HG03575 (cell line): ENCODE measurements around the gene TMEM107.
A peak's percentile ranks its signal among the peaks of the same experiment; 100 is the strongest.

Experiments used
- ATAC-seq: cut with Tn5 transposase; IDR thresholded peaks from one replicate; pipeline ENCODE4 v1.9.1; 2021; ENCODE audit not compliant: unreplicated experiment, insufficient number of reproducible peaks, low FRiP score; ENCODE audit errors: extremely low read depth

Gene TMEM107

DNA sequence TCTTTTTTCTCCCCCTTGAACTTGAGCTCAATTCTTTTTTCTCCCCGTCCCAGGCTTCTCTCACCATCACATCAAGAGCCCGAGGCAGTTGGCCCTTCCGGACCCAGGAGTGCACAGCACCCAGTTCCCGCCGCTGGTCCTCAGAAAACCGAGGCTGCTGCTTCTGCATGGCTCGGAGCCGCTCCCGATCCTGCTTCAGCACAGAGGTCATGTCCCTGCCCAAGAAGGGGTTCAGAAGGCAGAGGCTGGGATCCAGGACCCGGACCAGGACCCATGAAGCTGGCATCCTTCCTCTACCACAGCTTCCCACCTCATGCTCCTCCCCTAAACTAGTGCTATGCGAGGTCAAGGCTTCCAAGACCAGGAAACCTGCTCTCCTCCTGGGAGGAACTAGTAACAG, 34.4 kb downstream of the TMEM107 start:
- ATAC-seq, result no peak

DNA sequence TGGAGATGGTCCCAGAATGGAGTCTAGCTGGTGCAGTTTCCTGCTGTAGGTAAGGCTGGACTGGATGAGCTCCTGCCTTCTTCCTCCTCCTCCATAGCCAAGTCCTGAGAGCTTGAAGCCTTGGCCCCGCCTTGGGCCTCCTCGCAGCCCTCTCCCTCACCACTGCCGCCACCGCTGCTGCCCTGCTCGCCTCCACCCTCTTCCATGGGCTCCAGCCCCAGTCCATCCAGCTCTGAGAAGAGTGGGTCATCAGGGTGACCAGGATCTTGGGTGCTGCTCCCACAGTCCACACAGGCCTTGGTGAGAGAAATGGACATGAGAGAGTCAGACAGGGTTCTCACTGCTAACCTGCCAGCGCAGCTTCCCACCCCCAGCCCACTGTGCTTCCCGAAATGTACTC, 35.1 kb downstream of the TMEM107 start:
- ATAC-seq, result no peak

DNA sequence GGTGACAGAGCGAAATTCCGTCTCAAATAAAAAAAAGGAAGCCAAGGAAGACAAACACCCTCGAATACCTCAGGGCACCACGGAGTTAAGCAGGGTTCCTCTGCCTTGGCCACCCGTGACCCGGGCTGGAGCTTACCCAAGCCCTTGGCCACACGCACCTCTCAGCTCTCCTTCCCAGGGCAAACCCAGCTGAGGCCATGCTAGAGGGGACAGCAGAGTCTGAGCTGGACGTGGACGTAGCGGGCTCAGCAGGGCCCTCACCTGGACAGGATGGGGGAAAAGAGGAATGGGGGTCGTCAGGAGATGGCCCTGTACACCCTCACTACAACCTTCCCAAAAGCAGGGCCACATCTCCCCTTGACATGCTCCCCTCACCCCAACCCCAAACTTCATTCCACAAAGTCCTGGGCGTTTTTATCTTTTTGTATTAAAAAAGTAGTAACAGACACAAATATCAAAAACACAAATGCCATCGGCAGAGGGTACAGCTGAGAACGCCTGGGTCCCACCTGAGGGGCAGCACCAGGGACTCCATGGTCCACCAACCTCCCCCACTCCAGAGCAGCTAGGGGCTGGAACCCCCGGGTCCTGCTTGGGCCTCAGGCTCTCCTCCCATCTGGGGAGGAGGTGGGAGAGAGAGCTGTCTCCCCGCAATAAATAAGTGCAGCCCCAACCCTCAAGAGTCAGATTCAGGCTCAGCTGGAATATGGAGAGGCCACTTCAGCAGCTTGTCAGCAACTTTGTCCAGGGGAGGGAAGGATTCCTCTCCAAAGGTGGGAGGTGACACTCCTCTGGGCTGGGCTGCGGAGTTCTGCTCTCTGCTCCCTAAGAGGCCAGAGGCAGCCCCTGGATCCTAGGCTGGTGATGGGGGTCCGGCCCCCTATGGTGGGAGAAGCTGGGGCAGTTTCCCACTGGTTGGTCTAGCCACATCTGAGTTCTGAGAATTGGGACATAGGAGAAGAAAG, 35.8 kb downstream of the TMEM107 start:
- no peak for ATAC-seq

DNA sequence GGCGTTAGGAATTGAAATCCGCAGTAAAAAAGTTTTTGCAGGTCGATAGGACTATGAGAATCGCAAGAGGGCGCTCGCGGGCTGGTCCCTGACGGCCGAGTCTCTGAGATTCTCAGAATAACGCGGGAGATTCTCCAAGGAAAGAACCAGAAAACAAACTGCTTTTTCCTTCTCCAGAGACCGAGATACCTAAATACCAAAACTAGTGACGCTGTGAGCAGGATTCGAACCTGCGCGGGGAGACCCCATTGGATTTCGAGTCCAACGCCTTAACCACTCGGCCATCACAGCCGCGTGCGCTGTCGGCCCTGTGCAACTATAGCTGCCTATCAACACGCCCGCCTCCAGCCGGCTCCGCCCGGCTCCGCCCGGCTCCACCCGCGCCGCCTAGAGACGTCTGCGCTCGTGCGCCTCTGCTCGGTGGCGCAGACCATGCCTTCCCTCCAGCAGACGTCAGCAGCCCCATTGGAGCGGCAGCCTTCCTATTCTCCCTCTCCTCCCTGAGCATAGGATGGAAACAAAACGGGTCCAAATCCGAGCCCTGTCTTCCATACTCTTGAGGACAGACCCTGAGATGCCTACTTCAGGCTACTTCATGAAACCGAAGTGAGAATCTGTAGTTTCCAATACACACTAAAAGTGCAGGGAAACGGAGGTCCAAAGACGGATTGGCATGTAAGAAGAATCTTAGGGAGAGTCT, 37.4 kb downstream of the TMEM107 start:
- peak; percentile 30 for ATAC-seq

DNA sequence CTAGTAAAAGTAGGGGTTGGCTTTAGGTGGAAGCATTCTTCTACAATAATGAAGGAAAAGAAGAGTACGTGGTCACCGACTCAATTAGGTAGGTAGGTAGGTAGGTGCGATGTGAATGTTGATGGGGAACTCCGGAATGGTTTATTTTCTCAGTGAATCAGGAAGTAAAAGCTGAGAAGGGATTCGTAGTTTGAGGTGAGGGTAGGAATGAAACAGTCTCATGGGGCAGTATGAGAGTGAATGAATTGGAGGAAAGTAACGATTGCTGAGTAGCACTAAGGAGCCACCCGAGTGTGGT, 37.9 kb downstream of the TMEM107 start:
- no peak for ATAC-seq

DNA sequence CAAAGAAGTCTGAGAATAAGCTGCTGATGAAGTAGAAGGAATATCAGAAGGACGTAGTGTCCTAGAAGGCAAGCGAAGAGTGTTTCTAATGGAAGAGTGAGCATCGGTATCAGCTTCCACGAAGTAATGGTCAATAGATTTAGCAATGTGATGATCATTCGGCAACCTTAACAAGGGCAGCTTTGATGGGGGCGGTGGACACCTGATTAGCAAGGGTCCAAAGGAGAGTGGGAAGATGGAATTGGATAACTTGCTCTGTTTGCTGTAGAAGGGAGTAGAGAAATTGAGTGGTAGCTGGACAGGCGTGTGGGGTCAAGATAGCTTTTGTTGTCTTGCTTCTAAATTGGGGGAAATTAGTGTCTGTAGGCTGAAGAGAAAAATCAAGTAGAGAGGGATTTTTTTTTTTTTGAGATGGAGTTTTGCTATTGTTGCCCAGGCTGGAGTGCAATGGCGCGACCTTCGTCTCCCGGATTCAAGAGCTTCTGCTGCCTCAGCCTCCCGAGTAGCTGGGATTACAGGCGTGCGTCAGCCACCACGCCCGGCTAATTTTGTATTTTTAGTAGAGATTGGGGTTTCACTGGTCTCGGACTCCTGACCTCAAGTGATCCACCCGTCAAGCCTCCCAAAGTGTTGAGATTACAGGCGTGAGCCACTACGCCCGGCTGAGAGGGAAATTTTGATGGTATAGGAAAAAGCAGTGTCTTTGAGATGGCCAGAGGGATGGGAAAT, 38.4 kb downstream of the TMEM107 start:
- no peak for ATAC-seq

DNA sequence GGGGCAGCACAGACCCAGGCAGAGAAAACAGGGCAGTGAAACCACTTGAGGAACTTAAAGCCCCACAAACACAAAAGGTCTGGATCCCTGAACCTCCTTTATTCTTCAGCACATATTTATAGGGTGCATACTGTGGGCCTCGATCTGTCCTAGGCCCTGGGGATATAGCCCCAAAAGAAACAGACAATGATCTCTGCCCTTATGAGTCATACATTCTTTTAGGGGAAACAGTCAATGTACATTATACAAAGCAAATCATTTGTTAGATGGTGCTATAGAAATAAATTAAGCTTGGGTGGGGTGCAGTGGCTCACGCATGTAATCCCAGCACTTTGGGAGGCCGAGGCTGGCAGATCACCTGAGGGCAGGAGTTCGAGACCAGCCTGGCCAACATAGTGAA, 42.2 kb downstream of the TMEM107 start:
- ATAC-seq, result no peak

DNA sequence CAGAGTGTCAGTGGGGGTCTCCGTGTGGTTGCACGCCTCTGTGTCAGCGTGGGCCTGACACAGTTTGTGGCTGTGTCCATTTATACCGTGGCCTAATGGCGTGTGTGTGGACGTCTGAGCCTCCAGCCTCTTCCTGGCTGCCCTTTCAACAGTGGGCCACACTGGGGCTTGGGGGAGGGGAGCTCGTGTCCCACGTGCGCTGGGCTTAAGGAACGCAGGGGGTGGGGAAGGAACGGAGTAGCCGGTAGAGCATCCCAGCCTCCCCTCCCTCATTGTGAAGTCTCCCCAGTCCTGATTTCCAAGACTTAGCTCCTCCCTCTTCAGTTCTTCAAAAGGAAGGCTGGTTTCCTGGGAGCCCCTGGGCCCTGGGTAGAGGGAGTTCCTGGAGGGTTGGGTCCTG, 42.8 kb downstream of the TMEM107 start:
- ATAC-seq, result no peak

DNA sequence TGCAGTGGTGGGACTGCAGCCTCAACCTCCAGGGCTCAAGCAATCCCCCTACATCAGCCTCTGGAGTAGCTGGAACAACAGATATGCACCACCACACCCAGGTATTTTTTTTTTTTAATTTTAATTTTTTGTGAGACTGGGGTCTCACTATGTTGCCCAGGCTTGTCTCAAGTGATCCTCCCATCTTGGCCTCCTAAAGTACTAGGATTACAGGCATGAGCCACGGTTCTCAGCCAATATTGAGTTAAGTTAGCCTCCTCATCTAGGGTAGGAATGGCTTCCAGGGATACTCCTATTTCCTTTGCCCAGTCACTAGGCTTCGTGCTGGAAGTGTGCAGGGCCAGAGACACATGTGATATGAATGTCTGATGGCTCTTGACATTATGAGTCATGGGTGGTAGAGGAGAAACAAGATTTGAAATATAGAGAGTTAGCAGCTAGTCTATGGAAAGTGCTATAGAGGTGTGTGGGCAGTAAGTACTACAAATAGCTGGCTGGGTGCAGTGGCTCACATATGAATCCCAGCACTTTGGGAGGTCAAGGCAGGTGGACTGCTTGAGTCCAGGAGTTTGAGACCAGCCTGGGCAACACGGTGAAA, 44.2 kb downstream of the TMEM107 start:
- no peak for ATAC-seq

DNA sequence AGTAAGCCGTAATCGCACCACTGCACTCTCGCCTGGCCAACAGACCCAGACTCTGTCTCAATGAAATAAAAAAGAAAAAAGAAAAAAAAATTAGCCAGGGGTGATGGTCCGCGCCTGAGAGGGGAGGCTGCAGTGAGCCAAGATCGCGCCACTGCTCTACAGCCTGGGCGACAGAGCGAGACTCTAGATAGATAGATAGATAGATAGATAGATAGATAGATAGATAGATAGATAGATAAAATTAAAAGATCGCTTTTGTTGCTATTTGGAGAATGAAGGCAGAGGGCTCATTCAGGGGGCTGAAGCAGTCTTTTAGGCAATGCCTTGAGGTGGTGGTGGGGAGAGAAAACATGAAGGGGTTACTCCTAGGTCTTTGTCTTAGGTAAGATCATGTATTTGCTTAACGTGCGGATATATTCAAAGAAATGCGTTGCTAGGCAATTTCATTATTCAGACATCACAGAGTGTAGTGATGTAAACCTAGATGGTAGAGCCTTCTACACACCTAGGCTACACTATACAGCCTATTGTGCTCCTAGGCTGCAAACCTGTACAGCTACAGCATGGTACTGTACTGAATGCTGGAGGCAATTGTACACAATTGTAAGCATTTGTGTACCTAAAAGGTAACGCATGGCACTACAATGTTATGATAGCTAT, 47.9 kb downstream of the TMEM107 start:
- no peak for ATAC-seq

DNA sequence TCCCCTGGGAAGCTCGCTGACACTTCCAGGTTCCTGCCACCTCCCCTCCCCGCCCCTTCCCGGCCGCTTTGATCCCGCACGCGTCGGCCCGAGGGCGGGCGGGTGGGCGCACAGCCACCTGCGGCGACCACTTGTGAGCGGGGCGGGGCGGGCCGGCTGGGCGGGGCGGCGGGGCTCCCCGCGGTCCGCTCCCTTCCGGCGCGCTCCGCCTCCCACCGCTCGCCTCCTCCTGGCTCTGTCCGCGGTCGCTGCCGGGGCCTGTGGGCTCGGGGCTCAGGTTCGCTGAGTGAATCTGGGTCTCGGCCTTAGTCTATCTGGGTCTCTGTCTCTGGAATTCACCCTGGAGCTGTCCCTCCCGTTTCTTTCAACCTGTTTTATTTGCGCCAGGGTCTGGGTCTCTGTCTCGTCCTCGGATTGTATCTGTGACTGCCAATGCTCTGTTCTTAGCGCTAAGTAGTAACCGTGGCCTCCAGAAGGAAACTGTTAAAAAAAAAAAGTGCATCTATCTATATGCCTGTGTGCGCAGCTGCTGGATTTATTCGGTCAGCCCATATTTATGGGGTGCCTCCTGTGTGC, 49.6 kb downstream of the TMEM107 start:
- no peak for ATAC-seq

DNA sequence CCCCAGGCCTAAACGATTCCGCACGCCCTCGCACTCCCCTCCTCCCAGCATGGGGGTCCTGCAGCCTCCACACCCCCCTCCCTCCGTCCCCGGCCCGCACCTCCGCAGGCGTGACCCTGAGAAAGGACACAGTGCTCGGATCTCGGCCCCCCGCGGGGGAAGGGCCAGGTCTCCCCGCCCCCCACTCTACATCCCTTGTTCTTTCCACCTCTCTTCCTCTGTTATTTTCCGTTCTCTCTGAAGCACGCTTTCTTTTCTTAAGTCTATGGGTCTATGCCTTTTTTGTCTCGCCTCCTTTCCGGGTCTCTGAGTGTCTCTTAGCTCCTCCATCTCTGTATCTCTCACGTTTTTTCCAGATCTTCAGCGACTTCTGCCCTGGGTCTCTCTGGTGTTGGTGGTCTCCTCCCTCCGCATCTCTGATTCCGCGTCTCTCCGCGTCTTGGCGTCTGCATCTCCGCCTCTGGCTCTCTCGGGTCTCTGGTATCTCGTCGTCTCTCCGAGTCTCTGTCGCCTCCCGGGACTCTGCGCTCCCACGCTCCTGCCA, 50.2 kb downstream of the TMEM107 start:
- no peak for ATAC-seq

DNA sequence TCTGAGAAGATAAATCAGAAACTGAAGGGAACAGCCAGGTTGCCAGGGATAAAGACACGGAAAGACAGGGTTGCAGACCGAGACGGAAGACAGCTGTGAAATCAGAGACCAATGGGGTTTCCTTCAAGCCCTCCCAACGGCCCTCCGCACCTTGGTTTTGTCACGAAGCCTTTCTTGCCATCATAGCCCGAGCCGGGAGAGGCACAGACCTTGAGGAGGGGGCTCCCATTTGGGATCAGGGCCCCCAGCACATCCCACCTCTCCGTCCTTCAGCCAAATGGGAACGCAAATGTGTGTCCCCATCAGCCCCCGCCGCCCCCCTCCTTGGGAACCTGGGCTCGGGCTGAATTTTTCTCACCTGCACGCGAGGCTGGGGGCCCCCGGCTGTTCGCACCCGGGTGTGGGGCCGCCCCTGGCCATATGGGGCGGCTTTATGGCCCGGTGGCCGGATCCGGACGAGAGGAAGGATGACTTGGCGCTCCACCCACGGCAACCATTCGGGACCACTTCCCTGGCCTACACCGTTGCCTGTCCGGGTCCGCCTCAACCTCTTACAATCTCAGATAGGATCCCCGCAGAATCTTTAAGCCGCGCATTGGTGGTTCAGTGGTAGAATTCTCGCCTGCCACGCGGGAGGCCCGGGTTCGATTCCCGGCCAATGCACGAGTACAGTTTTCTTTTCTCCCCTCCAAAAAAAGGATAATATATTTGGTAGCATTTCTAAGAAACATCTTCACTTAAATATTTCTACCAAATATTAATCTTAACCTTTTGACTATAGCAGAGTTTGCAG, 50.8 kb downstream of the TMEM107 start:
- ATAC-seq, result no peak

DNA sequence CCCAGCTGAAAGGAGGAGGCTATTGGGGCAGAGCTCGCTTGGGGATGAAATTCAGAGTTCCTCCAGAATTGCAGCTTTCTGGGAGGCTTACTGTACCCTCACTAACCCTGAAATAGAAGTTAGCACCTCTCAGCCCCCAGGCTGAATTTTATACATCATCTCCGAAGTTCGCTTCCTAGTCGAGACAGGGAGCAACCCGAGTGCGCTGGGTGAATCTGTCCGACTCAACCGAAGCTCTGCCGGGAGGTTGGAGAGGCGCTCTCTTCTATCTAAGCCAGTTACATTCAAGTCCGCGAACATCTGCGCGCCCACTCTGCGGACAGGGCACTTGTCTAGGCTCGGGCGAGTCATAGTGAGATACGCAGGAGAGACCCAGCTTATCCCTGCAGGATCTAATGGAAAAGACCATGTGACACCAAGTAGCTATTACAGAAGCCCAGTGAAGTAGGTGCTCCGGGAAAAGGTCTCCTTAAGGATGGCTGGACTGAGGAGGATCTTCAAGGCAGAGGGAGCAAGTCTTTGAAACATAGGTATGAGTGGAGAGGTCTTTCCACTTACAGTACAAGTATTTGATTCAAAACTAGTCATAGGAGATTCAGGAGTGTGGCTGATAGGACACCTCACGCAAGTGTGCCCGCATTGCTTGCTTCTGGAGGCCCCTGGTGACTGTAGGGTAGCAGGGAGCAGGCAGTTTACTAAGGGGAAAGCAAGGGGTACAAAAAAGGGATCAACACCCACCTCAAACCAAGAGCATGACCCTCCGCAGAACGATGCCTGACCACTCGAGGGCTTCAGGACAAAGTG, 51.6 kb downstream of the TMEM107 start:
- no peak for ATAC-seq

DNA sequence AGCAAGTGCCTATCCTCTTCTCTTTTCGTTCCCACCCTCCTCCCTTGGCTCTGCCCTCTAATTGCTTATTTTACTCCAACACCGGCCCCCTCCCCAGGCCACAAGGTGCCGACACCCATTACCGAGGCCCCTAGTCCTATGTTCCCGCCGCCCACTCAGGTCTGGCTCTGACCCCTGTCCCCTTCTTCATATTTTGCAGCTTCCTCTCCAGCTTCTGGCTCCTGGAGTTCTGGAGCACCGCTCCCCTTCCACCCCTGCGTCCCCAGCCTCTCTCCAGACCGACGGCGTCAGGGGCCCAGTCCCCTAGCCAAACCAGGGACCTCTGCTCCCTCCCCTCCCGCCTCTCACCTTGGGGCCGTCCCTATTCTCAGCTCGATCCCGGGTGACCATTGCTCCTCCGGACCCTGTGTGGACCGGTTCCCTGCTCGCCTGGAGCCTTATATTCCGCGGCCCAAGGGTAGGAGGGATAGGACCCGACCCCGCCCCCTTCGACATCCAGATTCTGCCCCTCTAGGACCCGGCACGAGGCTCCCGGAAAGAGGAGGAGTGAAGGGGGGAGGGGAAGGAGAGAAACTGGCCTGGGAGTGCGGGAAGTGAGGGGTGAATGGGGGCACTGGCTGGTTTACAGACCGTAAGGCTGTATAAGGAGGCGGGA, 52.4 kb downstream of the TMEM107 start, which contains the start of gene HES7:
HES7 (minus strand) TSS at position 412 of the 655 bp plus-strand sequence; CDS start at position 390, 22 bp downstream.
- ATAC-seq, result no peak

DNA sequence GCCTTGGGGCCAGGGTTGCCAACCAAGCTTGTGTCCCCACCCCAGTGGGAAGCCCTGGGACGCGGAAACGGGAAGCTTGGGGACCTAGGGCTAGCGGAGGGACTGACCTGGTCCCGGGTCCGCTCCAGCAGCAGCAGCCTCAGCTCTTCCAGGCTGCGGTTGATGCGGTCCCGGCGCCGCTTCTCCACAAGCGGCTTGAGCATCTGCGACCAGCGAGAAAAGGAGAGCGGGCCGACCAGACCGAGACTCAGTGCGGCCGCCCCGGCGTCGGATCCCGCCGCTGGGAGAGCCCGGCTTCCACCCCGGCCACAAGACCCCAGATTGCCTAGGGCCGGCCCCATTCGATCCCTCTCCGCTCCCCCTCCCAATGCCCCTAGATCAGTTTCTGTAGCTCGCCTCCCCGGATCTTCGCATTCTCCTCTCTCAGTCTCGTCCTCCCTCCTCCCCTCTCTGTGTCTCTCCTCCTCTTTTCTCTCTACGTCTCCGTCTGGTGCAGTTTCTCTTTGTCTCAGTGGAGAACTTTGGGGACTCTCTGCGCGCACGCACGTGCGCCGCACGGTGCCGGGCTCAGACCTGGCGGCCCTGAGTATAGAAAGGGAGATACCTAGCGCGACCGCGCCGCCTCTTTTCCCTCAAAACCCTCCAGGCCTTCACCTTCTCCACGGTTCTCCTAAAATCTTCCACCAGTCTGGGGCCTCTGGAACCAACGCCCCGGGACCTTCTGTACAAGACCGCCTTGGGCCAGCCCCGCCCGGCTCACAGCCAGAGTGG, 53.1 kb downstream of the TMEM107 start:
- ATAC-seq, result no peak
